NCI-H128 (cell line): Measurements from ENCODE around the gene RGS6.
"Not testable (repeated sequence)": the region's sequence is repeated elsewhere in the genome, so short reads cannot be mapped to it uniquely, and the experiment has no call there.

Experiments
- DNase-seq: peaks from one replicate; lab custom pipeline; 2025; ENCODE audit not compliant: unreplicated experiment; lab: John Stamatoyannopoulos, UW

RGS6 gene

GRCh38 chr14:72448212-72448611 is 516.0 kb downstream of the RGS6 start:
- no peak for DNase-seq

- DNase-seq, result no peak
Measured at GRCh38 chr14:72450473-72451044, 518.3 kb downstream of the RGS6 start.

- DNase-seq, result no peak
Measured at GRCh38 chr14:72451054-72451972, 519.1 kb downstream of the RGS6 start.

- no peak for DNase-seq
Measured at GRCh38 chr14:72452774-72453173, 520.5 kb downstream of the RGS6 start.

GRCh38 chr14:72454388-72455160 is 522.3 kb downstream of the RGS6 start:
- DNase-seq, result no peak

GRCh38 chr14:72457641-72458040 is 525.4 kb downstream of the RGS6 start:
- no peak for DNase-seq

GRCh38 chr14:72462056-72462455 is 529.8 kb downstream of the RGS6 start:
- DNase-seq, result no peak

- DNase-seq, result no peak
Measured at GRCh38 chr14:72463291-72463866, 531.1 kb downstream of the RGS6 start.

GRCh38 chr14:72464226-72464625 is 532.0 kb downstream of the RGS6 start:
- no peak for DNase-seq

- DNase-seq, result no peak
Measured at GRCh38 chr14:72466325-72466724, 534.1 kb downstream of the RGS6 start.

GRCh38 chr14:72471346-72471745 is 539.1 kb downstream of the RGS6 start:
- no peak for DNase-seq

GRCh38 chr14:72472845-72473244 is 540.6 kb downstream of the RGS6 start:
- no peak for DNase-seq

- DNase-seq, result no peak
Measured at GRCh38 chr14:72476657-72477499, 544.6 kb downstream of the RGS6 start.

GRCh38 chr14:72477578-72477977 is 545.3 kb downstream of the RGS6 start:
- not testable (repeated sequence) for DNase-seq

GRCh38 chr14:72478471-72478893 is 546.3 kb downstream of the RGS6 start:
- DNase-seq, result no peak

GRCh38 chr14:72479461-72479931 is 547.3 kb downstream of the RGS6 start:
- DNase-seq, result no peak

GRCh38 chr14:72480464-72481243 is 548.4 kb downstream of the RGS6 start:
- DNase-seq, result no peak

GRCh38 chr14:72483311-72483710 is 551.1 kb downstream of the RGS6 start:
- DNase-seq, result no peak

- DNase-seq, result no peak
Measured at GRCh38 chr14:72485695-72486094, 553.5 kb downstream of the RGS6 start.

- no peak for DNase-seq
Measured at GRCh38 chr14:72488514-72488913, 556.3 kb downstream of the RGS6 start.
